GM18499 (cell line): ENCODE results near the gene MCF2L2.

Source experiments
- ATAC-seq: cut with Tn5 transposase; IDR thresholded peaks from one replicate; pipeline ENCODE4 v1.9.1; 2021; ENCODE audit warnings: moderate number of reproducible peaks; ENCODE audit not compliant: insufficient read depth, unreplicated experiment

Gene MCF2L2

GRCh38 chr3:183401678-183402077 is 26.7 kb downstream of the MCF2L2 start:
- ATAC-seq = no peak

GRCh38 chr3:183400352-183400751 is 28.1 kb downstream of the MCF2L2 start:
- ATAC-seq = no peak

- no peak for ATAC-seq
Observed at GRCh38 chr3:183396662-183397391, 31.6 kb downstream of the MCF2L2 start.

GRCh38 chr3:183394150-183394549 is 34.3 kb downstream of the MCF2L2 start:
- no peak for ATAC-seq

GRCh38 chr3:183393625-183394024 is 34.8 kb downstream of the MCF2L2 start:
- ATAC-seq = no peak

- no peak for ATAC-seq
Observed at GRCh38 chr3:183392186-183393034, 36.0 kb downstream of the MCF2L2 start.

GRCh38 chr3:183391460-183391859 is 37.0 kb downstream of the MCF2L2 start:
- ATAC-seq = no peak

GRCh38 chr3:183390844-183391243 is 37.6 kb downstream of the MCF2L2 start:
- no peak for ATAC-seq

GRCh38 chr3:183388213-183388895 is 40.1 kb downstream of the MCF2L2 start:
- no peak for ATAC-seq

GRCh38 chr3:183387797-183388196 is 40.6 kb downstream of the MCF2L2 start:
- no peak for ATAC-seq

GRCh38 chr3:183386651-183387050 is 41.8 kb downstream of the MCF2L2 start:
- no peak for ATAC-seq

- ATAC-seq = no peak
Observed at GRCh38 chr3:183385698-183386613, 42.5 kb downstream of the MCF2L2 start.

- ATAC-seq = no peak
Observed at GRCh38 chr3:183381673-183382072, 46.7 kb downstream of the MCF2L2 start.

GRCh38 chr3:183381179-183381578 is 47.2 kb downstream of the MCF2L2 start:
- no peak for ATAC-seq

GRCh38 chr3:183378951-183379350 is 49.5 kb downstream of the MCF2L2 start:
- ATAC-seq = no peak

- no peak for ATAC-seq
Observed at GRCh38 chr3:183378545-183378944, 49.9 kb downstream of the MCF2L2 start.

- ATAC-seq = no peak
Observed at GRCh38 chr3:183378008-183378407, 50.4 kb downstream of the MCF2L2 start.

GRCh38 chr3:183377307-183377959 is 51.0 kb downstream of the MCF2L2 start:
- ATAC-seq = no peak

- ATAC-seq = no peak
Observed at GRCh38 chr3:183375787-183376186, 52.6 kb downstream of the MCF2L2 start.
